Caki2 (cell line): ENCODE data around the gene SLC13A5. TPM values are rescaled to one million over a fixed set of nuclear protein-coding genes. Genes with fewer than 3 reads are reported as not detected.

Experiments
- DNase-seq: peaks from one replicate; pipeline ENCODE4 v3.0.0-alpha.2; 2015; ENCODE audit warnings: low read depth
- in situ Hi-C: cut with HindIII; loops from 2 replicates; pipeline ENCODE4 v1.10.0; 2016; ENCODE audit warnings: low sequenced_read_pairs, low pct_unique_long_range_greater_than_20kb, mixed read lengths
- total RNA-seq: library from RNA; depleted of rRNA; stranded (reverse); fragments of >200 nt; shearing (Covaris generic); gene quantifications from 2 replicates; pipeline ENCODE4 v1.2.3, GENCODE V29; 2014; ENCODE audit warnings: low replicate concordance

SLC13A5 gene
- total RNA-seq, 1 experiment from 2014 or later, result not detected

GRCh38 chr17:6712854-6713129 lies 377 bp downstream of the SLC13A5 start:
- no peak for DNase-seq
- in situ Hi-C loops, result no loop called here

GRCh38 chr17:6712058-6712853 lies 913 bp downstream of the SLC13A5 start:
- no peak for DNase-seq
- in situ Hi-C loops, result no loop called here

- in situ Hi-C loops, result no loop called here
These were observed 1.5 kb downstream of the SLC13A5 start for GRCh38 chr17:6711681-6712057.

GRCh38 chr17:6711081-6711674 lies 2.0 kb downstream of the SLC13A5 start:
- in situ Hi-C loops, result no loop called here
- no peak for DNase-seq

More at GRCh38 chr17:6711681-6712057, 1.5 kb downstream of the SLC13A5 start:
- DNase-seq, result no peak

- in situ Hi-C loops, result no loop called here
- DNase-seq, result no peak
These were observed 2.9 kb downstream of the SLC13A5 start for GRCh38 chr17:6710317-6710716.

GRCh38 chr17:6708357-6708961 lies 4.7 kb downstream of the SLC13A5 start:
- in situ Hi-C loops, result no loop called here
- DNase-seq, result no peak

- no peak for DNase-seq
- in situ Hi-C loops, result no loop called here
These were observed 6.2 kb downstream of the SLC13A5 start for GRCh38 chr17:6706996-6707395.

- in situ Hi-C loops, result no loop called here
- no peak for DNase-seq
These were observed 6.7 kb downstream of the SLC13A5 start for GRCh38 chr17:6706499-6706898.

- no peak for DNase-seq
- in situ Hi-C loops, result no loop called here
These were observed 8.6 kb downstream of the SLC13A5 start for GRCh38 chr17:6704470-6705052.

- no peak for DNase-seq
- in situ Hi-C loops, result no loop called here
These were observed 9.4 kb downstream of the SLC13A5 start for GRCh38 chr17:6703751-6704150.

- in situ Hi-C loops, result no loop called here
- no peak for DNase-seq
These were observed 10.5 kb downstream of the SLC13A5 start for GRCh38 chr17:6702567-6703215.

- DNase-seq, result no peak
- in situ Hi-C loops, result no loop called here
These were observed 11.4 kb downstream of the SLC13A5 start for GRCh38 chr17:6701719-6702118.

GRCh38 chr17:6700948-6701307 lies 12.2 kb downstream of the SLC13A5 start:
- in situ Hi-C loops, result no loop called here
- no peak for DNase-seq

GRCh38 chr17:6699997-6700947 lies 12.9 kb downstream of the SLC13A5 start:
- DNase-seq, result no peak
- in situ Hi-C loops, result no loop called here

- no peak for DNase-seq
- in situ Hi-C loops, result no loop called here
These were observed 15.2 kb downstream of the SLC13A5 start for GRCh38 chr17:6698004-6698403.

- in situ Hi-C loops, result no loop called here
- no peak for DNase-seq
These were observed 16.3 kb downstream of the SLC13A5 start for GRCh38 chr17:6696906-6697305.

GRCh38 chr17:6695565-6695964 lies 17.6 kb downstream of the SLC13A5 start:
- DNase-seq, result no peak
- in situ Hi-C loops, result no loop called here

- in situ Hi-C loops, result no loop called here
- no peak for DNase-seq
These were observed 18.1 kb downstream of the SLC13A5 start for GRCh38 chr17:6695051-6695450.
